Measurements from ENCODE around the gene RS1. TPM values are rescaled to one million over a fixed set of nuclear protein-coding genes. Genes with fewer than 3 reads are reported as not detected.

RS1 gene
- not detected in 2 replicates for total RNA-seq

DNA sequence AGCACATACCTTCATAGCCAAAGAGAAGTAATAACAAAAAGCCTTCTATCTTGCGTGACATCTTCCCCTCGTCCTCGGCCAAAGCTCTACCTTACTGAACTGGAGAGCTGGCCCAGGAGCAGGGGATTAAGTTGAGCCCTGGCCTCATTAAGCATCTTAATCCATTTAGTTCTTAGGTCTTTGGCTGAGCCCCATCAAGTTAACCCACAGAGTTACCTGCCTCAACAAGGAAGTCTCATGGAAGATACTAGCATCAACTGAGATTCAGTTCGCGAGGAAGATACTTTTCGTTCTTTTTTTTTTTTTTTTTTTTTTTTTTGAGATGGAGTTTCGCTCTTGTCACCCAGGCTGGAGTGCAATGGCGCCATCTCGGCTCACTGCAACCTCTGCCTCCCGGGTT lies at the start of gene RS1:
RS1 (minus strand) TSS at position 101 of the 400 bp plus-strand sequence; CDS start at position 61, 40 bp downstream.
- intact Hi-C loops (cut with micrococcal nuclease): loop anchor here (10.0 kb wide), 1 partner anchor 1887 kb away; the partner anchor contains the start of gene TXLNG

GRCh38 chrX:18719852-18720251 lies 47.9 kb upstream of the RS1 start:
- intact Hi-C loops (cut with micrococcal nuclease): no loop called here

DNA sequence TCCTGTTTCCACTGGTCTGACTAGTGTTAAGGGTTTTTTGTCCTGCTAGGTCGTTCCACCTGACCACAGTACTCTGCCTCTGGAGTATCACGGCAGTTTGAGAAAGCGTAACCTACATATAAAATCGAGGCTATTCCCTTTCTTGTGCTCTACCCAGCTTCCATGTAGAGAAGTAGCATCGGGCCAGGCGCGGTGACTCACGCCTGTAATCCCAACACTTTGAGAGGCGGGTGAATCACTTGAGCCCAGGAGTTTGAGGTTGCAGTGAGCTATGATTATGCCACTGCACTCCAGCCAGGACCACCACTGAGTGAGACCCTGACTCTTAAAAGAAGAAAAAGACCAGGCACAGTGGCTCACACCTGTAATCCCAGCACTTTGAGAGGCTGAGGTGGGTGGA lies 43.0 kb upstream of the RS1 start:
- intact Hi-C loops (cut with micrococcal nuclease): no loop called here

- intact Hi-C loops (cut with micrococcal nuclease): no loop called here
Measured at GRCh38 chrX:18709833-18710232, 37.9 kb upstream of the RS1 start.

DNA sequence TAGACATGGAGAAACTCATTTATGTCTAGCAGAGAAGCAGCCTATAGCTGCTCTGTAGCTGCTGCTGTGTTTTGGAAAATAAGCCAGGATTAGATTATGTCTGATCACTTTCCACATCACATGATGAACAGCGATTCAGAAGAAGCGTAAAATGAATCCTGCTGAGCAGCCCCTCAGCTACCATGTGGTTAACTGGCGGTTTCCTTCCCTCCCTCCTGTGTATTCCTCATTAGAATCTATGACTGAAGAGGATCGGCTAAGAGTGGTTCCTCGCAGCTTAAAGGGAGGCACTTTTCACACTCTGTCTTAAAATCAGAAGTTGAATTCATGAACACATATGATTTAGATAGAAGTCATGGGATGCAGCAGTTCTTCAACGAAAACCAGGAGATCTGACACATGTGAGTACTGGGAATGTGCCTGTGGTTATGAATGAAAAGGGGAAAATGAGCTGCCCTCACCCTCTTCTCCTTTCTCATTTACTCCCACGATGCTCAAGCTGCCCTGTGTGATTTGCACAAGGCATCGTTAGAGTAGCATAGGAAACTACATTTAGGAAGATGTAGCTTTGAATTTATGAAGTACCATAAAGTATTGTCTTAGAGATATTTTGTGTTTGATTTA lies 35.6 kb upstream of the RS1 start, which contains the start of gene PPEF1:
PPEF1 (plus strand) TSS at position 220 of the 624 bp plus-strand sequence; CDS start at position 356, 136 bp downstream.
- intact Hi-C loops (cut with micrococcal nuclease): no loop called here

DNA sequence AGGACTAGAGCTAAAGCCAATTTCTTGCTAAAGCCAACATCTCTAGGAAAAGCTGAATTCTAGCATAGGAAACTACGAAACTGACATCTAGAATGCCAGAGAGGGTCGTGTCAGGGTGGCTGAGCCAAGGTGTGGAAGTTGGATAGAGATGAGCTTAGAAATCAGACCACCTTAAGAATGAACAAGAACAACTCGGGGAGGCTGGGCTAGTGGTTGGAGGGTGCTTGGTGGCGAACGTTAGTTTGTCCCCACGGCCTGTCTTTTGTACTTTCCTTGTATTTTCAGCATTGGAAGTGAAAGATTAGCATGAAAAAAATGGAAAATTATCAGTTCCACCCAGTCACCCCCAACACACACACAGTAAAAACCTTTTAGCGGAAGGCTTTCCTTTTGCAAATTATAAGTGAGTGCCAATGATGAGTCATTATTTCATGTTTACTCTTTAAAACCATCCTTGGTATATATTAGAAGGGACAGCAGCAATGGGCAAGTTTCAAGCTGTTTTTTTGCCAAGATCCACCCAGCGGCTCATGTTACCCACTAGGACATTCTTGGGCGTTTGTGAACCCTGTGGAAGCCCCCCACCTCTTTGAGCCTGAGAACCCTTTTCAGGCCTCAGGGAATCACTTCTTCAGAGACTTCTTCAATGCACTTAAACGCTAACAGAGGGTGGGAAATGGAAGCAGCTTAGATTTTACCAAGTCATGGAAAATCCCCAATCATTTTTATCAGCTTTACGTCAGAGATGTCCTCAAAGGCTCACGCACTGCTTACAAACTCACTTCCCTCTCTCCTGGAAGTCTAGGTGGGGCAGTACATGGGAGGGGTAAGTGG lies 30.7 kb upstream of the RS1 start:
- intact Hi-C loops (cut with micrococcal nuclease): no loop called here

- intact Hi-C loops (cut with micrococcal nuclease): no loop called here
Measured at GRCh38 chrX:18701621-18702361, 29.9 kb upstream of the RS1 start.

DNA sequence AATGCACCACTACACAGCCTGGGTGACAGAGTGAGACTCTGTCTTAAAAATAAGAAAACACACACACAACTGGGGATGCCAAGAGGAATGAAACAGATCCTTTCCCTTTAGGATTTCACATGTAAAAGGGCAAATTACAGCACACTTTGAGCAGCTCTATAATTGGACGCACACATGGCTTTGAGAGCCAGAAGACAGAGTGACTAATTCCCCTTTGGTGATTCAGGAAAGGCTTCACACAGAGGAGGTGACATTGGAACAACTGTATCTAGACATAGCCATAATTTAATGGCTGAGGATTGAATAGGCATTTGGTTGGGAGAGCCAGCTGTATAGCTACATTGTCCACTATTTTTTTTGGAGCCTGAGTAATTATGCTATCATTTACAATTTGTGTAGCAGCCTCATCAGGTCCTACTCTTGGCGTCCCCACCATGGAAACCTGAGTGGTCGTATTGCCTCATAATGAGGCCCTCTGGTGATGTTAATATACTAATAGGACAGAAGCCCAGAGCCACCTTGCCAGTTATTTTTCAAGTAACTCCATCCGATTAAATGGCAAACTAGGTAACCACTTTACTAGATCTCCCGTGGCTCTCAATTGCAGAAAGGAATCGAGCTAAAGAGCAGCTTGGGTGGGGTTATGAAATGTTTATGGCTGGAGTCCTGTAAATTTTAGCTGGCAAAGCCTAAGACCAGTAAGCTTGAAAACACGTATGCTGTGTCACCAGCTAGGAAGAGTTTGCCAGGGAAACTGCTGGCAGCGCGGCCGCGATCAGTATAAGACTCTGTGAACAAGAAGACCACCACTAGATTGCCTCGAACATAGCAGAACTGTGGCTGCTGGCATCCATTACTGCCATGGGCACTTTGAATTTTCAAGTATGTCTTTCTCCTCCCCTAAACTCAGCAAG lies 27.1 kb upstream of the RS1 start:
- intact Hi-C loops (cut with micrococcal nuclease): no loop called here

DNA sequence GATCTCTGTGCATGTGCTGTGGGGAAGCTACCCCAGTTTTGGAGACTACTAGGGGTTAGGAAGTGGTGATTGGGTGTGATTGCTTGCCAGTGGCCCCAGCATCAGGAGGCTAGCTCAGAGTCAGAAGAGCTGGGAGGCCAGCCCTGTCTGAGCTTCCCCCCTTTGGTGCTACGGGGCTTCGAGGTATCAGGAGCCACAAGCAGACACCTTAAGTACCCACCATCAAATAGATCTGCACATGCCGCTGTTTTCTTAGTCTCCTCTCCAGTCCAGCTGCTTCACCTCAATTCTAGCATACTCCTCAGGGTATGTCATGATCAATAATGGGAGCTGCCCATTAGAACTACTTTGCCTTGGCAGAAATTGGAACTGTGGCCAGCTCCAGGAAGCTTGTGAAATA lies 24.7 kb upstream of the RS1 start:
- intact Hi-C loops (cut with micrococcal nuclease): no loop called here

GRCh38 chrX:18692541-18692940 lies 20.6 kb upstream of the RS1 start:
- intact Hi-C loops (cut with micrococcal nuclease): no loop called here

DNA sequence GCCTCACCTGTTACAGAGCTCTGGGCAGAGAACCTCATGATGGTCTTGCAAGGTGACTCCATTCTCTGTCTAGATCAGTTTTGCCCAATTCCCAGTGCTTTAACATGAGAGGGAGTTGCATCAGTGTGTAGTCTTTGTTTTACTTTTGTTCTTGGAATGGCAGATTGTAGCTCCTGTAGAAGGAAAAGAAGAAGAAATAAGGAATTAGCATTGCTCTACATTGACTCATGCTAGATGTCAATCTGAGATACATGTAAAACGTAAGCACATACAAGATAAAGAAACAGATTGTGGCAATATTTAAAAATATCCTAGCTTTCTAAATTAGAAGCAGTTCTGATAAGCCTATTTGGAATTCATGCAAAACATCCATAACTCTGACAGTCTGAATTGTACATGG lies 19.5 kb upstream of the RS1 start:
- intact Hi-C loops (cut with micrococcal nuclease): no loop called here

GRCh38 chrX:18687856-18688495 lies 16.1 kb upstream of the RS1 start:
- intact Hi-C loops (cut with micrococcal nuclease): no loop called here

- intact Hi-C loops (cut with micrococcal nuclease): no loop called here
Measured at GRCh38 chrX:18682979-18683387, 11.1 kb upstream of the RS1 start.

DNA sequence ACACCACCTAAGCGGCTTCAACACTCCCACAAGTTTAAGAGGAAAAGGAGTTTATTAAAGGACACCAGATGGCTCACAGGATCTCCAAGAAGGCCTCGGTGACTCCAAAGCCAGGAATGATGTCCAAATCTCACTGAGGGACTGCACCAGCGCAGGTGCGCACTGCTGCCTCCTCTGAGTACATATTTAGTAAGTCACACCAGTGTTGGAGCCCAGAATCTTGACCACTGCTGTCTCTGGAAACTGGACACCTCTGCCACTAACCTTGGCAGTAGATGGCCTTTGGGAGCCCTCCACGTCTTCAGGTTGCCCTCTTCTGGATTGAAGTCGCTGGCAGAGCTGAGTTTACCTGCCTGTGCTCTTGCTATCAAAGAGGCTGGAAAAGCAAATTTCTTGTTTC lies 10.1 kb upstream of the RS1 start:
- intact Hi-C loops (cut with micrococcal nuclease): no loop called here

- intact Hi-C loops (cut with micrococcal nuclease): loop anchor here (10.0 kb wide), 1 partner anchor 1893 kb away; the partner anchor contains the start of gene TXLNG
Measured at GRCh38 chrX:18677161-18677869, 5.4 kb upstream of the RS1 start.

- intact Hi-C loops (cut with micrococcal nuclease): loop anchor here (10.0 kb wide), 1 partner anchor 1892 kb away; the partner anchor contains the start of gene TXLNG
Measured at GRCh38 chrX:18676470-18676869, 4.6 kb upstream of the RS1 start.

DNA sequence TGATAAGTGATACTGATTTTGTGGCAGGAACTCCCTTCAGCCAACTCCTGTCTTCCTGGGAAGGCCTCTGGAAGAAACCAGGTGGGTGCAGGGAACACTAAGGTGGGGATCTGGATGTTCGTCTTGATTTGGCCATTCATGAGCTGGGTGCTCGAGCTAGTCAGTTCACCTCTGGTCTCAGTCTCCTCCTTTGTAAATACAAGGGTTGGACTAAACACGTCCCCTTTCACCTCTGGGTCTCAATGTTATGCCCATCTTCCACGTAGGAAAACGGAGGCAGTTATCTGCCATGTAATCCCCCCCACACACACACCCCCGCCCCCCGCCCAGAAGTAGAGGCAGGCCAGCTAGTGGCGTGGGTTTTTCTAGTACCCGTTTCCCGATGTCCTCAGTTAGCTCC lies 4.1 kb upstream of the RS1 start:
- intact Hi-C loops (cut with micrococcal nuclease): loop anchor here (10.0 kb wide), 1 partner anchor 1891 kb away; the partner anchor contains the start of gene TXLNG

GRCh38 chrX:18674788-18675735 lies 3.2 kb upstream of the RS1 start:
- intact Hi-C loops (cut with micrococcal nuclease): loop anchor here (1.0 to 10.0 kb wide), 4 partner anchors 250 to 1890 kb away; partner anchors contain the start of genes CDKL5, PDHA1, PHKA2 and TXLNG

Data from T-helper 2 cell treated with Interferon-gamma antibody and Interleukin-4, amounts not matched to agents 100 ng/mL and 5 ng/mL, for 36 hours (primary cell).